Psoas muscle (tissue), 8 donors: Measurements from ENCODE around the gene MEF2B. TPM values are rescaled to one million over a fixed set of nuclear protein-coding genes. Genes with fewer than 3 reads are reported as not detected.
"Not testable (repeated sequence)": the region's sequence is repeated elsewhere in the genome, so short reads cannot be mapped to it uniquely, and the experiment has no call there.

Source experiments
- ATAC-seq, 4 donors: fragments of 200-7000 bp; cut with Tn5 transposase; one replicate each; pipeline ENCODE4 v1.9.1; 2020; ENCODE audit warnings: moderate library complexity in 3 of 4, mild to moderate bottlenecking in 2 of 4
- DNase-seq, 2 donors: peaks; one replicate each; pipeline ENCODE4 v3.0.0-alpha.2; 2020
- H3K27ac ChIP-seq: fragments of 200-600 bp; one replicate; pipeline ENCODE4 v1.8.0; 2022
- H3K27me3 ChIP-seq, 3 donors: fragments of 200-600 bp in 1 of 3; one replicate each; pipeline versions ENCODE4 v1.6.1 to v1.8.0; 2013 to 2022; ENCODE audit warnings: low read length in 2 of 3, mild to moderate bottlenecking in 2 of 3, moderate library complexity in 1 of 3; ENCODE audit not compliant: insufficient read depth in 3 of 3
- H3K36me3 ChIP-seq, 2 donors: fragments of 200-600 bp in 1 of 2; one replicate each; pipeline versions ENCODE4 v1.6.1 to v1.8.0; 2013 to 2022; ENCODE audit warnings: low read depth in 1 of 2, mild to moderate bottlenecking in 1 of 2, moderate library complexity in 1 of 2; ENCODE audit not compliant: insufficient read depth in 1 of 2
- H3K4me1 ChIP-seq: fragments of 200-600 bp; one replicate; pipeline ENCODE4 v1.8.0; 2022
- H3K4me3 ChIP-seq: fragments of 200-600 bp; one replicate; pipeline ENCODE4 v1.8.0; 2022; ENCODE audit warnings: mild to moderate bottlenecking
- H3K9me3 ChIP-seq: fragments of 200-600 bp; one replicate; pipeline ENCODE4 v1.8.0; 2022
- WGBS, 3 donors: extraction: QIAGEN DNeasy Blood & Tissue Kit; methylation state at CpG; one replicate each; pipeline versions ENCODE4 v1.1.6 to v1.1.7; 2013; 5-methylcytosine and 5-hydroxymethylcytosine counted together
- intact Hi-C, 2 donors: fragments of 100-400 bp; cut with DNase I; formaldehyde crosslinking; loops; one replicate each; pipeline versions ENCODE4 v1.11.0 to v1.14.2; 2022
- polyA plus RNA-seq, 3 donors: library from polyadenylated mRNA; stranded (reverse); fragments of 200-250 nt; gene quantifications; one replicate each; pipeline ENCODE4 v1.2.3, GENCODE V29; 2013
- total RNA-seq, 4 donors: library from RNA; stranded (reverse); fragmentation: NEBNext Ultra II Directional in 2 of 4; extraction: Animal tissue kit (Norgen Biotek cat#: 25700) in 2 of 4; gene quantifications; one replicate each; pipeline versions ENCODE4 v1.2.1 to v1.2.4, GENCODE V29; 2021 to 2023
- TF ChIP-seq, protein P1 (sequence below): fragments of 200-600 bp; IDR thresholded peaks from one replicate; pipeline ENCODE4 v1.8.0; 2022; ENCODE audit warnings: antibody characterized with exemption
- donor health status: healthy with polysubstance abuse.
- donor health status: DM: no; HTN: no; CAD: no; lungs with moderate emphysema.
- donor health status: Bipolar disorder and iron deficiency.
- donor health status: healthy.
- donor health status: DM: yes; HTN: yes; CAD: no.
- donor health status: DM: no; HTN: no; CAD: no.
- donor health status: DM: no; HTN: no; CAD: no.
- donor health status: DM: yes; HTN: yes; CAD: no.

Gene MEF2B
- total and polyA plus RNA-seq, 7 donors = 0.07 to 0.91 (median 0.56) TPM

DNA sequence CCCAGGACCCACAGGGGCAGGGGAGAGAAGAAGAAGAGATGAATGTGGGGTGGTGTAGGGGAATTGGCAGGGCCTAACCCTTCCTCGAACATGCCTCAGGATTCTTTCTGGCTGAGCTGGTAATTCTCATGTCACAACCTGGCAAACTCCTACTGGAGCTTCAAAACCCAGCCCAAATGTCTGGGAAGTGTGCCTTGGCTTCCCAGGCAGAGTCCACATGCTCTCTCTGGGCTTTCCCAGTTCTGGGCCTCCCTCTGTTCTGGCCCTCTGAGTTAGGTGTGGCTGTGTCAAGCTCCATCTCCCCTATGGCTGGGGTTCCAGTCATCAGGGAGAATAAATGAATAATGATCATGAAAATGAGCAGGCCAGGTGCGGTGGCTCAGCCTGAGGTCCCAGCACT lies 20.6 kb downstream of the MEF2B start:
- H3K4me1 ChIP-seq = no peaks in the 10 kb centered on the region
- H3K4me3 ChIP-seq = no peak overlapping the region
- no peak for ATAC-seq
- H3K27me3 ChIP-seq = no peaks in the 10 kb centered on the region
- peaks cover 0 to 5% of the 10 kb centered on the region in 2 donors for H3K36me3 ChIP-seq
- no peak overlapping the region for H3K27ac ChIP-seq
- no peaks in the 10 kb centered on the region for H3K9me3 ChIP-seq
- WGBS, 3 donors = 86 to 93% (median 88%) methylated on average over 2 of the region's 2 CpGs
- no peak for DNase-seq
- TF ChIP-seq, protein P1, sequence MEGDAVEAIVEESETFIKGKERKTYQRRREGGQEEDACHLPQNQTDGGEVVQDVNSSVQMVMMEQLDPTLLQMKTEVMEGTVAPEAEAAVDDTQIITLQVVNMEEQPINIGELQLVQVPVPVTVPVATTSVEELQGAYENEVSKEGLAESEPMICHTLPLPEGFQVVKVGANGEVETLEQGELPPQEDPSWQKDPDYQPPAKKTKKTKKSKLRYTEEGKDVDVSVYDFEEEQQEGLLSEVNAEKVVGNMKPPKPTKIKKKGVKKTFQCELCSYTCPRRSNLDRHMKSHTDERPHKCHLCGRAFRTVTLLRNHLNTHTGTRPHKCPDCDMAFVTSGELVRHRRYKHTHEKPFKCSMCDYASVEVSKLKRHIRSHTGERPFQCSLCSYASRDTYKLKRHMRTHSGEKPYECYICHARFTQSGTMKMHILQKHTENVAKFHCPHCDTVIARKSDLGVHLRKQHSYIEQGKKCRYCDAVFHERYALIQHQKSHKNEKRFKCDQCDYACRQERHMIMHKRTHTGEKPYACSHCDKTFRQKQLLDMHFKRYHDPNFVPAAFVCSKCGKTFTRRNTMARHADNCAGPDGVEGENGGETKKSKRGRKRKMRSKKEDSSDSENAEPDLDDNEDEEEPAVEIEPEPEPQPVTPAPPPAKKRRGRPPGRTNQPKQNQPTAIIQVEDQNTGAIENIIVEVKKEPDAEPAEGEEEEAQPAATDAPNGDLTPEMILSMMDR = no peak
- intact Hi-C loops = no loop called here

DNA sequence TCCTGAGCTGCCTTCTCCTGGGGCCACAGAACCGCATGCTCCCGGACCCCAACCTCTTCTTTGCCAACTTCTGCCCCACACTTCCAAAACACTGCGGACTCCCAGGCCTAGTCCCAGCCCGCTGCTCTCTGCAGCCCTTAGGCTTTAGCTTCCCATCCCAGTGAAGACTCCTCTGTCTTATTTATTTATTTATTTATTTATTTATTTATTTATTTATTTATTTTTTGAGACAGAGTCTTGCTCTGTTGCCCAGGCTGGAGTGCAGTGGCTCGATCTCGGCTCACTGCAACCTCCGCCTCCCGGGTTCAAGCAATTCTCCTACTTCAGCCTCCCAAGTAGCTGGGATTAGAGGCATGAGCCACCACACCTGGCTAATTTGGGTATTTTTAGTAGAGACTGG lies 21.6 kb downstream of the MEF2B start:
- H3K4me3 ChIP-seq, ATAC-seq, DNase-seq, intact Hi-C loops, H3K27ac ChIP-seq, H3K36me3 ChIP-seq, H3K9me3 ChIP-seq, H3K27me3 ChIP-seq, H3K4me1 ChIP-seq: not testable (repeated sequence)
- WGBS, 3 donors = 96 to 100% (median 98%) methylated on average over 8 of the region's 8 CpGs

DNA sequence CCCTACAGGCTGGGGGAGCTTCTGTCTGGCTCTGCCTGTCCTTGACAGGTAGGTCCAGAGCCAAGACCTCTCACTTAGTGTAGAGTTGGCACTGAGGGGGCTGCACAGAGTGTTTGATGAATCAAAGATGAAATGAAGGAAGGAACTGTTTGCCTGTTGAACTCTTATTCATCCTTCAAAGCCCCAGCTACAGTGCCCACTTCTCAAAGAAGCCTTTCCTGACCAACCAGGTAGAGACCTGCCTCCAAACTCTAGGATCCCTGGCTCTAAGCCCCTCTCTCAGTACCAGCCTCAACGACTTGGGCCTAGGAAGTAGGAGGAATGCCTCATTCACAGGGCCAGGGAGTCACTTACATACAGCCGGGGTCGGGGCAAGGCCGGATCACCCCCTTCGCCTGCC lies 22.7 kb downstream of the MEF2B start:
- DNase-seq (no peak), ATAC-seq (no peak)
- Histone ChIP-seq H3K36me3 (peaks cover 0 to 5% of the 10 kb centered on the region in 2 donors), H3K27ac (no peak overlapping the region), H3K9me3 (no peaks in the 10 kb centered on the region), H3K27me3 (no peaks in the 10 kb centered on the region), H3K4me1 (no peaks in the 10 kb centered on the region), H3K4me3 (no peak overlapping the region)
- TF ChIP-seq, protein P1 = no peak
- intact Hi-C loops = loop anchor here in 1 of 2 donors (2.0 kb wide), 1 partner anchor 27 kb away; no protein-coding TSS in a partner anchor
- WGBS, 3 donors = 92 to 94% (median 94%) methylated on average over 5 of the region's 5 CpGs

DNA sequence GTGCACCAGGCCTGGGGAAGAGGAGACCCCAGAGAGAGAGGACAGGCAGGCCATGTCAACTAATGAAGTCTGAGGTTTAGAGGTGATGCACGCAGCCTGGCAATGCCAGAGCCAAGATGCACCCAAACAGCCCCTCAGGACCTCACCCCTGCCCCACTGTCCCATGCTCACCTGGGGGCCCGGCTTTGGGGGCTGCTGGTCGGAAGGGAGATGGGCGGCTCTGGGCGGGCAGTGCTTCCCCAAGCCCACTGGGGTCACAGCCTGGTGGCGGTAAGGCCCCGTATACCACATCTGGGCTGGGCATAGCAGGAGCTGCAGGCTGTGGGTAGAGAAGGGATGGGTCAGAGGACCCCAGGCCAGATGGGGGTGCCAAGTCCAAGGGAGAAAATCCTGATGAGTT lies 23.2 kb downstream of the MEF2B start:
- no peaks in the 10 kb centered on the region for H3K4me1 ChIP-seq
- H3K27me3 ChIP-seq = no peaks in the 10 kb centered on the region
- H3K27ac ChIP-seq = no peak overlapping the region
- ATAC-seq = peak in 1 of 4 donors; percentile 2
- no peaks in the 10 kb centered on the region for H3K9me3 ChIP-seq
- intact Hi-C loops = loop anchor here (1.0 to 2.0 kb wide), 3 partner anchors 28 to 195 kb away; no protein-coding TSS in a partner anchor
- peaks cover 0 to 5% of the 10 kb centered on the region in 2 donors for H3K36me3 ChIP-seq
- 96 to 100% (median 97%) methylated on average over 6 to 7 of the region's 7 CpGs for WGBS, 3 donors
- no peak for DNase-seq
- TF ChIP-seq, protein P1 = no peak
- no peak overlapping the region for H3K4me3 ChIP-seq

DNA sequence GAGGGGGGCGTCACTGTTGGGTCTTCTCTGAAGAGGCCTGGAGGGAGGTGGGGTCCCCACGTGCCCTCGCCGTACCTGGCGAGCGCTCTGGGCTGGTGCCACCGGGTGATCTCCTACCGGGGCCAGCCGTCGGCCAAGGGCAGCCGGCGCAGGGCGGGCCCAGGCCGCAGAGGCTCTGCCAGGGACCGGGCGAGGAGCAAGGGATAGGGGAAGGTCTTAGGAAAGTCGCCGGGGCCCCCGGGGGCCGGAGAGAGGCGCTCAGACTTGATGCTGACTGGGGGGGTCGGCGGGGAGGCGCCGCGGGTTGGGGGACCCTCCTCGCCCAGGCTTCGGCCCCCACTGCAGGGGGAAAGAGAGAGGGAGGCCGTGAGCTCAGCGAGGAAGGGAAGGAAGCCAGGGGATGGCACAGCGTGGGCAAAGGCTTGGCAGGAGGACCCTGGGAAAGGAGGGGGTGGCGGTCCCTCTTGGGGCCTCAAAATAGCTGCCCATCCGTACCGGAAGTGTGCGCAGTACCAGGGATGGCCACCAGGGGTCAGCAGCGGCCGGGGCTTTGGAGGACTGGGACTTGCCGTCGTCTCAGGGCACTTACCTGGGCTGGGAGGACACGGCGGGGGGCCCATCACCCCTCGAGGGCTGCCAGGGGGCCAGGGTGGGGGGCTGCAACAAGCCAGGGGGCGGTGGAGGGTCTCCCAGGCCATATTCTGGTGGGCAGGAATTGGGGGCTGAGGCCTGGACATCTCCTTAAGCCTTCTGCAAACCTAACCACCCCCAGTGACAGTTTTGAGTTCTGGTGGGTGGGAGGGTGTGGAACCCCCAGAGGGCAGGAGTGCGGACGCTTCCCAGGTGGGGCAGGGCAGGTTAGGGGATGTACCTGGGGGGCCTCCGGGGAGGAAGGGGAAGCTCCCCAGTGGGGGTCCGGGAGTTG lies 24.1 kb downstream of the MEF2B start:
- Histone ChIP-seq H3K36me3 (peaks cover 0 to 5% of the 10 kb centered on the region in 2 donors), H3K27me3 (no peaks in the 10 kb centered on the region), H3K27ac (no peak overlapping the region), H3K4me1 (no peaks in the 10 kb centered on the region), H3K4me3 (peak overlapping the region; percentile 46), H3K9me3 (no peaks in the 10 kb centered on the region)
- ATAC-seq (peak; percentile 84 to 92 (median 90)), DNase-seq (peak; percentile 83 to 90)
- intact Hi-C loops = loop anchor here (1.0 to 2.0 kb wide), 3 partner anchors 29 to 196 kb away; no protein-coding TSS in a partner anchor
- TF ChIP-seq, protein P1 = peak; percentile 92
- WGBS, 3 donors = 24 to 30% (median 28%) methylated on average over 41 to 47 of the region's 47 CpGs
